K562 (cell line): ENCODE results near the gene TMSB10. TPM values are rescaled to one million over a fixed set of nuclear protein-coding genes. Genes with fewer than 3 reads are reported as not detected.

ENCODE experiments used
- CEBPG ChIP-seq, 3 experiments: fragments of 200-800 bp in 1 of 3; sonication (Bioruptor generic) in 1 of 3; sonication (generic) in 1 of 3; formaldehyde crosslinking in 1 of 3; IDR thresholded peaks in 2 of 3; conservative IDR thresholded peaks in 1 of 3; 2 replicates each; pipeline versions ENCODE4 v1.6.1 to v1.8.0; 2016 to 2022; ENCODE audit warnings: missing compliant biosample characterization in 2 of 3, missing genetic modification characterization in 2 of 3, mild to moderate bottlenecking in 1 of 3, missing genetic modification reagents in 1 of 3
- FOXA3 ChIP-seq, 2 experiments: fragments of 450-650 bp in 1 of 2; sonication (generic) in 1 of 2; formaldehyde crosslinking; IDR thresholded peaks in 1 of 2; conservative IDR thresholded peaks in 1 of 2; 2 replicates each; pipeline versions ENCODE4 v1.4.0 to v1.8.0; 2020 to 2022; ENCODE audit warnings: mild to moderate bottlenecking in 2 of 2, missing genetic modification reagents in 1 of 2
- LARP7 ChIP-seq: fragments of 450-650 bp; IDR thresholded peaks from 2 replicates; pipeline ENCODE4 v1.6.1; 2016
- NFE2L1 ChIP-seq: fragments of 450-650 bp; IDR thresholded peaks from 2 replicates; pipeline ENCODE4 v1.6.1; 2016; ENCODE audit warnings: missing genetic modification characterization, low read depth, mild to moderate bottlenecking, missing compliant biosample characterization, moderate library complexity, borderline replicate concordance
- TCF15 ChIP-seq: fragments of 250-450 bp; sonication (Bioruptor Pico); IDR thresholded peaks from 2 replicates; pipeline ENCODE4 v1.8.0; 2022; ENCODE audit warnings: moderate library complexity, mild to moderate bottlenecking, inconsistent platforms
- ZNF318 ChIP-seq, 2 experiments: fragments of 450-650 bp; IDR thresholded peaks; 2 replicates each; pipeline ENCODE4 v1.6.1; 2016; ENCODE audit warnings: mild to moderate bottlenecking in 2 of 2, borderline replicate concordance in 1 of 2, low read depth in 1 of 2, moderate library complexity in 1 of 2
- ZNF395 ChIP-seq: fragments of 200-800 bp; sonication (Bioruptor generic); IDR thresholded peaks from 2 replicates; pipeline ENCODE4 v1.6.1; 2017; ENCODE audit warnings: missing genetic modification characterization, missing compliant biosample characterization
- ZNF408 ChIP-seq: fragments of 250-450 bp; sonication (Bioruptor Pico); IDR thresholded peaks from 2 replicates; pipeline ENCODE4 v1.4.0; 2020; ENCODE audit warnings: low read depth, mild to moderate bottlenecking, moderate library complexity
- ZNF592 ChIP-seq: fragments of 450-650 bp; IDR thresholded peaks from 2 replicates; pipeline ENCODE4 v1.6.1; 2017; ENCODE audit warnings: antibody characterized with exemption, mild to moderate bottlenecking
- ZNF77 ChIP-seq: fragments of 250-450 bp; sonication (Bioruptor Pico); IDR thresholded peaks from 2 replicates; pipeline ENCODE4 v1.5.0; 2020
- polyA plus RNA-seq, 8 experiments: library from polyadenylated mRNA; depleted of rRNA in 4 of 8; stranded (reverse) in 5 of 8; unstranded in 3 of 8; fragments of >200 nt; fragmentation: Nextera tagmentation in 2 of 8; fragmentation: Illumina TruSeq in 1 of 8; extraction: Ambion mirVana in 2 of 8; extraction: Trizol in 1 of 8; gene quantifications; 2 replicates each; pipeline versions ENCODE4 v1.2.1 to v1.2.3, GENCODE V29; 2011 to 2014; ENCODE audit warnings: inconsistent platforms in 1 of 8, missing spikeins in 1 of 8
- total RNA-seq, 7 experiments: library from RNA; depleted of rRNA in 6 of 7; stranded (reverse); fragments of >200 nt in 6 of 7; fragmentation: Illumina TruSeq in 2 of 7; extraction: Trizol in 2 of 7; gene quantifications; 2 replicates each; pipeline versions ENCODE4 v1.2.1 to v1.2.3, GENCODE V29; 2011 to 2021; ENCODE audit warnings: low replicate concordance in 1 of 7

TMSB10 gene
- total and polyA plus RNA-seq, 9 of the 15 experiments (the other 6 are each of a cell fraction or from before 2014, with no cell fraction given), result 382 to 2,226 (median 959) TPM

GRCh38 chr2:84905181-84906107 lies at the start of gene TMSB10 (continued):
- no peak for TF ChIP-seq TCF15 (CRISPR knock-in tag)
- TF ChIP-seq ZNF395 (CRISPR knock-in tag), result no peak
- no peak for TF ChIP-seq ZNF592
- no peak for TF ChIP-seq LARP7
- no peak for TF ChIP-seq NFE2L1 (tag)
- no peak for TF ChIP-seq CEBPG (CRISPR knock-in tag; IDR thresholded peaks at IDR 0.05)
- TF ChIP-seq CEBPG (tag; conservative IDR thresholded peaks at IDR 0.05 in 1 of 2, IDR thresholded peaks at IDR 0.05 in 1 of 2), result no peak
- no peak for TF ChIP-seq ZNF77 (CRISPR knock-in tag)
- no peak for TF ChIP-seq ZNF318 (IDR thresholded peaks at IDR 0.05; ENCODE audit: borderline replicate concordance in 1 of 2, low read depth in 1 of 2)
- TF ChIP-seq ZNF408 (CRISPR knock-in tag), result no peak
- peak in 1 of 2 experiments; percentile 14; a peak in 1 of 4 replicates for TF ChIP-seq FOXA3 (CRISPR knock-in tag; conservative IDR thresholded peaks at IDR 0.05 in 1 of 2, IDR thresholded peaks at IDR 0.05 in 1 of 2)
